Measurements from ENCODE around the gene TLX2. TPM values are rescaled to one million over a fixed set of nuclear protein-coding genes. Genes with fewer than 3 reads are reported as not detected.
A peak's percentile ranks its signal among the peaks of the same experiment; 100 is the strongest.
"Not testable (repeated sequence)": the region's sequence is repeated elsewhere in the genome, so short reads cannot be mapped to it uniquely, and the experiment has no call there.

Gene TLX2
- not detected in 2 replicates for total RNA-seq (2021)
- Bru-seq, nascent RNA, result not detected
- BruChase-seq, experiment 1, labeled RNA remaining after a 2-hour chase, result not detected
- percentile 19 among the genes with signal in this experiment for BruChase-seq, experiment 2, labeled RNA remaining after a 6-hour chase
- long read RNA-seq, result 0 reads

- H3K4me3 ChIP-seq (ENCODE audit: low read depth, low read length, poor library complexity, severe bottlenecking), result peak within 1 kb of the TSS; percentile 30
- ChIA-PET CTCF (interaction anchor here (0.7 kb wide), 1 partner anchor 1226 kb away, joined by 9 read pairs; no protein-coding TSS in a partner anchor), POLR2A (ENCODE audit: low non-redundant PET) (no interaction called here)
- H3K36me3 ChIP-seq (ENCODE audit: insufficient read depth, low read length, poor library complexity, severe bottlenecking), result no peaks in the 10 kb centered on the region
- BruUV-seq (replicated peaks), result no TSS peak
- H3K9me3 ChIP-seq (ENCODE audit: low read depth, low read length, poor library complexity, severe bottlenecking), result no peaks in the 10 kb centered on the region
- intact Hi-C loops (cut with micrococcal nuclease; ENCODE audit: unreplicated experiment), result no loop called here
- peaks cover 67% of the 10 kb centered on the region for H3K27me3 ChIP-seq (replicated peaks; ENCODE audit: insufficient read depth, low read depth, low read length, poor library complexity)
- H3K4me1 ChIP-seq (ENCODE audit: insufficient read depth, low read length, poor library complexity, severe bottlenecking), result peaks cover 21% of the 10 kb centered on the region
- no peak within 1 kb of the TSS for H3K27ac ChIP-seq (ENCODE audit: low read depth, low read length, poor library complexity, severe bottlenecking)
- no peak for TF ChIP-seq EZH2 (IDR thresholded peaks at IDR 0.05; ENCODE audit: borderline replicate concordance, low read depth, low read length, poor library complexity, severe bottlenecking)
- no peak for TF ChIP-seq CTCF (conservative IDR thresholded peaks at IDR 0.05; ENCODE audit: low read depth, low read length)
- peak; percentile 55 for DNase-seq (ENCODE audit: low spot score)
These were observed at the start of gene TLX2 for GRCh38 chr2:74514368-74515270. Gene TLX2, plus strand, starts transcription at chr2:74514450. Its CDS starts 357 bp downstream, at chr2:74514807.

- H3K4me1 ChIP-seq (ENCODE audit: insufficient read depth, low read length, poor library complexity, severe bottlenecking); H3K9me3 ChIP-seq (ENCODE audit: low read depth, low read length, poor library complexity, severe bottlenecking); DNase-seq (ENCODE audit: low spot score); CTCF ChIA-PET; H3K27ac ChIP-seq (ENCODE audit: low read depth, low read length, poor library complexity, severe bottlenecking); H3K4me3 ChIP-seq (ENCODE audit: low read depth, low read length, poor library complexity, severe bottlenecking); H3K27me3 ChIP-seq (replicated peaks; ENCODE audit: insufficient read depth, low read depth, low read length, poor library complexity); BruUV-seq (replicated peaks); intact Hi-C loops (cut with micrococcal nuclease; ENCODE audit: unreplicated experiment): not testable (repeated sequence)
- POLR2A ChIA-PET (ENCODE audit: low non-redundant PET), result interaction anchor here (0.7 kb wide), 1 partner anchor 89 kb away, joined by 26 read pairs; no protein-coding TSS in a partner anchor
- H3K36me3 ChIP-seq (ENCODE audit: insufficient read depth, low read length, poor library complexity, severe bottlenecking), result peaks cover 11% of the 10 kb centered on the region
These were observed 43.5 kb upstream of the TLX2 start for GRCh38 chr2:74470742-74471141.

- peaks cover 7% of the 10 kb centered on the region for H3K4me1 ChIP-seq (ENCODE audit: insufficient read depth, low read length, poor library complexity, severe bottlenecking)
- no peak for DNase-seq (ENCODE audit: low spot score)
- no peaks in the 10 kb centered on the region for H3K9me3 ChIP-seq (ENCODE audit: low read depth, low read length, poor library complexity, severe bottlenecking)
- H3K36me3 ChIP-seq (ENCODE audit: insufficient read depth, low read length, poor library complexity, severe bottlenecking), result peaks cover 11% of the 10 kb centered on the region
- no peaks in the 10 kb centered on the region for H3K27me3 ChIP-seq (replicated peaks; ENCODE audit: insufficient read depth, low read depth, low read length, poor library complexity)
- ChIA-PET POLR2A (ENCODE audit: low non-redundant PET) (interaction anchor here (0.7 kb wide), 1 partner anchor 88 kb away, joined by 26 read pairs; no protein-coding TSS in a partner anchor), CTCF (no interaction called here)
- intact Hi-C loops (cut with micrococcal nuclease; ENCODE audit: unreplicated experiment), result no loop called here
- H3K27ac ChIP-seq (ENCODE audit: low read depth, low read length, poor library complexity, severe bottlenecking), result peak overlapping the region; percentile 88
- no peak for TF ChIP-seq CTCF (conservative IDR thresholded peaks at IDR 0.05; ENCODE audit: low read depth, low read length)
- TF ChIP-seq EZH2 (IDR thresholded peaks at IDR 0.05; ENCODE audit: borderline replicate concordance, low read depth, low read length, poor library complexity, severe bottlenecking), result no peak
- H3K4me3 ChIP-seq (ENCODE audit: low read depth, low read length, poor library complexity, severe bottlenecking), result peak overlapping the region; percentile 59
- no TSS peak for BruUV-seq (replicated peaks)
These were observed 42.8 kb upstream of the TLX2 start for GRCh38 chr2:74471332-74472065.
